NCI-H146 treated with DMSO at 0.1 percent for 48 hours (cell line): ENCODE results near the gene KIAA0825.

ENCODE experiments used
- DNase-seq: peaks from one replicate; lab custom pipeline; 2025; ENCODE audit not compliant: unreplicated experiment; lab: John Stamatoyannopoulos, UW

Gene KIAA0825

DNA sequence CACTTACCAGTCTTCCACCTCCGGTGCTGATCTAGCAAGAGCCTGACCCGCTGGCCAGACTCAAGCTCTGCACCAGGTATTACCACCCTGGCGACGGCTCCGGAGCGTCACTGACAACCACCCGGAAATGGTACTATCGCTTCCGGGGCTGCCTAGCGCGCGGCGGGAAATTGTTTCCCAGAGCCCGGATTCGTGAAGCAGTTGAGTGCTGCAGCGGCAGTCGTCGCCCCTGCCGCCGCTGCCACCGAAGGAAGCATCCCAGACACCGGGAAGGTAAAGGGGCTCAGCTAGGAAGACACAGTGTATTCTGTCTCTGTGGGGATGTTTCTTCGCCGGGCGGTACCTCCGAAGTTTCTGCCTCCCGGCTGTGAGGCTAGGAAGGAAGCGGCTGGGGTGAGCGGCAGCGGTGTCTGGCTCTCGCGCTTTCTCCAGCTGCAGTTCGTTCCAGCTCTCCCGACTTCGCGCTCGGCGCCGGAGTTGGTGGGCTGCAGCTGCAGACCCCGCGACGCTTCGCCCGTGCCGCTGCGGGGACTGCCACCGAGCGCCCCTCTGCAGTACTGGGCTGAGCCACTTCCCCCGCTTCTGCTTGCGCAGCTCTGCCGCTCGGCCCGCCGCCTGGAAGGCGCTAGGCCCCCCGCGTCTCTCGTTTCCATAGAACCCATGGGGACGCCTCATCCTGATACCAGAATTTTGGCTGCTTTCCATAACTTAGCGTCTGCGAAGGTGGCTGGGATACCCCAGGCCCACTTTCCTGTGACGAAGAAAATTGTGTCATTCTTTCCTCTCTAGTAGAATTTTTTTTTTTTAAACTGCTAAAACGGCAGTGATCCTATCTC, at the start of gene KIAA0825, which contains the start of gene SLF1:
Gene KIAA0825 (minus strand): TSS at position 112 of the 836 bp plus-strand sequence. CDS start 81,478 bp downstream, outside the sequence.
Gene SLF1 (plus strand): TSS at position 177 of the 836 bp plus-strand sequence. CDS start 10,142 bp downstream, outside the sequence.
- DNase-seq: peak; percentile 66

DNA sequence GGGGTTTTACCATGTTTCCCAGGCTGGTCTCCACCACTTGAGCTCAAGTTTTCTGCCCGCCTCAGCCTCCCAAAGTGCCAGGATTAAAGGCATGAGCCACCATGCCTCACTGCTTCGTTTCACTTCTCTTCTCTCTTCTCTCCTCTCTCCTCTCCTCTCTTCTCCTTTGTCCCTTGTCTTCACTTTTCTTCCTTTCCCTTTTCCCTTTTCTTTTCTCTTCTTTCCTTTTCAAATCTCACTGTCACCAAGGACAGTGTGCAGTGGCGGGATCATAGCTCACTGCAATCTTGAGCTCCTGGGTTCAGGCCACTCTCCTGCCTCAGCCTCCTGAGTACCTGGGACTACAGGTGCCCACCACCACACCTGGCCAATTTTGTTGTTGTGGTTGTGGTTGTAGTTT, 49.5 kb upstream of the KIAA0825 start:
- no peak for DNase-seq

- DNase-seq: no peak
Observed at GRCh38 chr5:94661086-94661485, 42.7 kb upstream of the KIAA0825 start.

- no peak for DNase-seq
Observed at GRCh38 chr5:94660506-94660905, 42.1 kb upstream of the KIAA0825 start.

GRCh38 chr5:94658272-94658671, 39.9 kb upstream of the KIAA0825 start:
- DNase-seq: no peak

DNA sequence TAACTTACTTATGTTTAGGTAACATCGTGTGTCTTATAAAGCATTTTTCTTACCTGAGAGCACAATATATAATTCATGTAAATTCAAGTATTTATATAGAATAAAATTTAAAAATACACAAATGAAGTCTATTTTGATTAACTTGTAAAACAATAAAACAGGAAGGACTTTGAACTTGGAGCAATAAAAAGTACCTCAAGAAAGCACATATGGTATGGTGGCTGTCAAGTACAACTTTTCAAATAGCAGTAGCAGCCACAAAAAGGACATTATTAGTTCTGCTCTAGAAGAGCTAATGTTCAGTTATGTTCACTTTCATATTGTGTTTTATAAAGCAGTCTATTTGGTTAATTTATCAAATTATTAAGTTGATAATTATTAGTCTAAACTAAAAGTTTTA, 31.5 kb upstream of the KIAA0825 start:
- no peak for DNase-seq

DNA sequence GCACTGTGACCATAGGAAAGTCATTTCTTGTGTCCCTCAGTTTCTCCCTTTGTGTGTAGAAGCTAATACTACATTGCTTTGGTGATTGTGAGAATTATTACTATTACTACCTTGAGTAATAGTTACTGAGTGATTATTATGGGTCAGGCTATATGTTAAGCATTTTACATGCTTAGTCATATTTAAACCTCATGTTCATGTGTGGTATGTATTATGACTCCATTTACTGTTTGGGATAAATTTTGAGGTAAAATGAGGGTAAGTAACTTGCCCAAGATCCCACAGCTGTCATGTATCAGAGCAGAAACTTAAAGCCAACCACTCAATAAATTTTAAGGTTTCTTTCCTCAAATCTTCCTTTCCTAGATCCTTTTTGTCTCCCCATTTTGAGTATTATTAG, 28.4 kb upstream of the KIAA0825 start:
- no peak for DNase-seq

GRCh38 chr5:94645053-94645452, 26.6 kb upstream of the KIAA0825 start:
- no peak for DNase-seq

GRCh38 chr5:94640176-94640575, 21.8 kb upstream of the KIAA0825 start:
- DNase-seq: no peak

DNA sequence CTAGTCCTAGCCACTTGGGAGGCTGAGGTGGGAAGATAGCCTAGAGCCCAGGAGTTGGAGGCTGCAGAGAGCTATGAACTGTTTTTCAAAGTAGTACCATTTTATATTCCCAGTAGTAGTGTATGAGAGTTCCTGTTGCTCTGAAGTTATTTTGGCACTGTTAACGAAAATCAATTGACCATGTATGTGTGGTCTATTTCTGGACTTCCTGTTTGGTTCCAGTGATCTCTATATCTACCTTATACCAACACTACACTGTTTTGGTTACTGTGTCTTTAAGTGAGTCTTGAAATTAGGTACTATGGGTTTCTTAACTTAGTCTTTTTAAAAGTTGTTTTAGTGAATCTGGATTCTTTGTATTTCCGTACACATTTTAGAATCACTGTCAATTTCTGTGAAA, 13.6 kb upstream of the KIAA0825 start:
- DNase-seq: no peak

DNA sequence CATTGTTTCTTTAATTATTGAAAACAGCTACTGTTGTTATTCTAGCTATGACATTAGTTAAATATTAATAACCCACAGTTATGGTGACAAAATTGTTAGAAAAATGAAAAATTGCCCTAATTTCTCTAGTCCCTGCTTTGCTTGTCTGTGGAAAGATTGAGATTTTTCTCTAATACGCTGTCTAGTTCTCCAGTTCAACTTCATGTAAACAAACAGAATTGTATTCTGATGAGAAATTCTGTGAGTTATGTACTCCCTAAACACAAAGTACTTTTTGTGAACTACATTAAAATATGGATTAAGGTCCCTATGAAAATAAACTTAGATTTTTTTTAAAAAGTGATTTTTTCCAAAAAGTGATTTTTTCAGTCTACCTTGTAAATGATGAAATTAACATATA, 8.8 kb upstream of the KIAA0825 start:
- DNase-seq: no peak

GRCh38 chr5:94623877-94624276, 5.5 kb upstream of the KIAA0825 start:
- DNase-seq: no peak

- no peak for DNase-seq
Observed at GRCh38 chr5:94623011-94623410, 4.6 kb upstream of the KIAA0825 start.

DNA sequence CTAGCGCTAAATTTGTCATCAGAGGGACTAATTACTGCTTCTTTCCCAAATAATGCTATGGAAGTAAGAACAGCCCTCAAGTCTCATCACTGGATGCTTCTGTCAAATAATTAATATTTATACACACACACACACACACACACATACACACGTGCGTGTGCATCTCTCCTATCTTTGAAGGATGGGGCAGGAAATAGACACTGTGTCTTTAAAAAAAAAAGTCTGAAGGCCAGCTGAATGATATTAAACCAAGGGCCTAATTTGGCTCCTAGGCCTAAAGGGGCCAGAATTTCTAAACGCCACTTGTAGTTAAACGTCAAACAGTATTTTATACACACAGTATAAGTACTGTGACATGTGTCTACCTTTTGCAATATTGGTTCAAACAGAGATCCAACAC, 3.4 kb upstream of the KIAA0825 start:
- no peak for DNase-seq

DNA sequence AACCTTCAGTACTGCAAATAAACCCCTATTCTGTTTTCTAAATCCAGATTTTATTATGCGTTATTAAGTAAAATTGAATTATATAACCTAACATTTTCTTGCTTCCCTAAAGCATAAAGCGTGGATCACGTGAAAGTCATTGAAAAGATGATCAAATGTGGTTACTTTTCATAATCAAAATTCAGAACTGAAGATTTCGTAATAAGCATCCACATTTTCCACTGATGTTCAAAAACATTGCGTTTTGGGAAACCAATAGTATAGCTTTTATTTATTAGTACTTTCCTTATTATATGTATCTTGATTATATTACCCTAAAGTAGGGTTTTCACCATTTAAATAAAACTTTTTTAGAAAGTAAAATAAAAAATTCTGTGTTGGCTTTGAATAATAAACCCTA, 1.9 kb upstream of the KIAA0825 start:
- no peak for DNase-seq

DNA sequence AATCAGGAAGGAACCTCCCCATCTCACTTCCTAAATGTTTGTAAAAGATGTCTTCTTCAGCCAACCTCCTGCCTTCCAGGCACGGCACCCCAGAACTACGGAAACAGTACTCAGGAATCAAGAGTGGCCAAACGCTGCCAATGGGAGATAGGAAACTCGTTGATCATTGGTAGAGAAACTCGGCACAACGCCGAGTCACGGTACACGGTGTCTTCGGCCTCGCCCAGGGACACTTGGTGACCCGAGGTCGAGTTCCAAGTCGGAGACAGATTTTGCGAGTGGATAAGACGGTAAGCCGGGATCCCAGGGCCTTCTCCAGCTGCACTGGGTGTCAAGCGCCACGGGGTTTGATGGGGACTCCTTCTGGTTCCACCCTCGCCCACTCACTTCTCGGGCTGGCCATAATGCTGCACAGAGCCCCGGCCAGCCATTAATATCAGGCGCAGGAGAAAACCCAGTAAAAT, 343 bp downstream of the KIAA0825 start:
- peak; percentile 46 for DNase-seq

GRCh38 chr5:94615862-94616261, 2.5 kb downstream of the KIAA0825 start:
- no peak for DNase-seq

- DNase-seq: no peak
Observed at GRCh38 chr5:94614156-94614805, 4.1 kb downstream of the KIAA0825 start.

GRCh38 chr5:94613583-94613982, 4.8 kb downstream of the KIAA0825 start:
- peak; percentile 3 for DNase-seq

GRCh38 chr5:94595281-94595840, 23.0 kb downstream of the KIAA0825 start:
- no peak for DNase-seq

DNA sequence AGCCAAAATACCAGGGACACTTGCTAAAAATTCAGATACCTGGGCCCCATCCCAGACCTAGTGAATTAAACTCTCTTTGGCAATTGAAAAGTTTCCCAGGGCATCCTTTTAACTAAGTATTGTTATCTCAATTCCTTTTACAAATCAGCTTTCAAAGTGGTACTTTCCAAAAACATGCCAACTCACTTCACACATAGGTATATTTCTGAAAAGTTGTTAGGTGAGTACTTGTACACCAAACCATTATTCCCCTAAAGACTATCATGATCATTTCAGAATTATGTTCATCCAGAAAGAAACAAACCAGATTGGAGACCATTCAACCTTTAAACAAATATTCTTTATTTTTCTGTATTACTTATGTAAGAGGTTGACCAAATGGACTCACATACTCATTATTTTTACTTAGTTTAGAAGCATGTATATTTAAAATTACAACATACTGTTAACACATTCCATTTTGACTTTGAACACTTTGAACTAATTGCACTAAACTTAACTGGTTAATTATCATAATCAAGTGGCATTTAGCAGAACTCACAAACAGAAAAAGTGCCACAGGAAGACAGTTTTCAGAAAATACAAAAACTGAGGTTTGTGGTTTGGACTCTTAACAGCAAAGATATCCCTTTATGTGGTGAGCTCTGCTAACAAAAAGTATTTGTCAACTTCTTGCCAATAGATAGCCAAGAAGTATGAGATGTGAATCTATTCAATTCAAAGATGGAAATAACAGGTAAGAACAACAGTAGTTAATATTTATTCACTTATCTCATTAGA, 40.7 kb downstream of the KIAA0825 start:
- no peak for DNase-seq
